Lower leg skin (tissue), 4 donors: ENCODE measurements around the gene DEGS2. TPM values are rescaled to one million over a fixed set of nuclear protein-coding genes. Genes with fewer than 3 reads are reported as not detected.

Source experiments
- DNase-seq, 2 donors: peaks; one replicate each; pipeline ENCODE4 v3.0.0-alpha.2; 2019; ENCODE audit warnings: low spot score in 2 of 2
- H3K4me3 ChIP-seq: fragments of 200-600 bp; sonication (generic); 2 replicates; pipeline ENCODE4 v1.5.1; 2017; ENCODE audit warnings: mild to moderate bottlenecking, low read depth; ENCODE audit not compliant: poor library complexity, severe bottlenecking
- POLR2A ChIP-seq, 2 donors: fragments of 450-650 bp; IDR thresholded peaks; one replicate each; pipeline ENCODE4 v1.6.1; 2016 to 2017; ENCODE audit warnings: antibody characterized with exemption in 2 of 2, mild to moderate bottlenecking in 1 of 2, moderate library complexity in 1 of 2
- WGBS, 2 donors: methylation state at CpG; one replicate each; pipeline ENCODE4 v1.1.5; 2018; 5-methylcytosine and 5-hydroxymethylcytosine counted together
- intact Hi-C: fragments of 100-400 bp; cut with DNase I; formaldehyde crosslinking; loops from one replicate; pipeline ENCODE4 v1.15.0; 2023; ENCODE audit warnings: low total_unique reads
- total RNA-seq, 4 donors: library from RNA; depleted of rRNA; stranded (reverse); fragments of >200 nt; gene quantifications; one replicate each; pipeline ENCODE4 v1.1.0, GENCODE V29; 2016
- TF ChIP-seq, protein P1 (sequence below), 3 donors: fragments of 450-650 bp; IDR thresholded peaks; one replicate each; pipeline ENCODE4 v1.5.1; 2016; ENCODE audit warnings: antibody characterized with exemption in 3 of 3, mild to moderate bottlenecking in 3 of 3, moderate library complexity in 2 of 3

Gene DEGS2
- total RNA-seq, 4 donors from 2014 or later, result 136 to 185 (median 164) TPM

DNA sequence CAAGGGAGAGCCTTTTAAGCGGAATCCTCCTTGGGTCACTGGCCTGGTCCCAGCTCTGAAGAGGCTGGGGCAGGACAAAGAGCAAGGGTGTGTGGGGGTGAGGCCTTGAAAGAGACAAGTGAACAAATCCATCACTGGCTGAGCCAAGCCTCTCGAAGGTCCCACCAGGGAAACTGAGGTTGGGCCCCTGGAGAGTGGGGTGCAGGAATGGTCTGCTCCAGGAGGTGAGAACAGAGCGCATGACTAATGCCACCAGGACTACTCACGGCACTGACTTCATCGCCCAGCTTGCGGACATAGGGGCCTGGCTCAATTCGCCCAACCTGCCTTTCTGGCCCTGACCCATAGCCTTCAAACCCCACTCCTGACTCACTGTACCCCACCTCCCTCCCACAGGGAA, 19.2 kb upstream of the DEGS2 start:
- no peak for DNase-seq
- TF ChIP-seq POLR2A (IDR thresholded peaks at IDR 0.05), result no peak
- TF ChIP-seq, protein P1, sequence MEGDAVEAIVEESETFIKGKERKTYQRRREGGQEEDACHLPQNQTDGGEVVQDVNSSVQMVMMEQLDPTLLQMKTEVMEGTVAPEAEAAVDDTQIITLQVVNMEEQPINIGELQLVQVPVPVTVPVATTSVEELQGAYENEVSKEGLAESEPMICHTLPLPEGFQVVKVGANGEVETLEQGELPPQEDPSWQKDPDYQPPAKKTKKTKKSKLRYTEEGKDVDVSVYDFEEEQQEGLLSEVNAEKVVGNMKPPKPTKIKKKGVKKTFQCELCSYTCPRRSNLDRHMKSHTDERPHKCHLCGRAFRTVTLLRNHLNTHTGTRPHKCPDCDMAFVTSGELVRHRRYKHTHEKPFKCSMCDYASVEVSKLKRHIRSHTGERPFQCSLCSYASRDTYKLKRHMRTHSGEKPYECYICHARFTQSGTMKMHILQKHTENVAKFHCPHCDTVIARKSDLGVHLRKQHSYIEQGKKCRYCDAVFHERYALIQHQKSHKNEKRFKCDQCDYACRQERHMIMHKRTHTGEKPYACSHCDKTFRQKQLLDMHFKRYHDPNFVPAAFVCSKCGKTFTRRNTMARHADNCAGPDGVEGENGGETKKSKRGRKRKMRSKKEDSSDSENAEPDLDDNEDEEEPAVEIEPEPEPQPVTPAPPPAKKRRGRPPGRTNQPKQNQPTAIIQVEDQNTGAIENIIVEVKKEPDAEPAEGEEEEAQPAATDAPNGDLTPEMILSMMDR (IDR thresholded peaks at IDR 0.05), result no peak
- no peak overlapping the region for H3K4me3 ChIP-seq
- WGBS, 2 donors, result 97% methylated on average over 7 of the region's 7 CpGs
- intact Hi-C loops, result no loop called here

DNA sequence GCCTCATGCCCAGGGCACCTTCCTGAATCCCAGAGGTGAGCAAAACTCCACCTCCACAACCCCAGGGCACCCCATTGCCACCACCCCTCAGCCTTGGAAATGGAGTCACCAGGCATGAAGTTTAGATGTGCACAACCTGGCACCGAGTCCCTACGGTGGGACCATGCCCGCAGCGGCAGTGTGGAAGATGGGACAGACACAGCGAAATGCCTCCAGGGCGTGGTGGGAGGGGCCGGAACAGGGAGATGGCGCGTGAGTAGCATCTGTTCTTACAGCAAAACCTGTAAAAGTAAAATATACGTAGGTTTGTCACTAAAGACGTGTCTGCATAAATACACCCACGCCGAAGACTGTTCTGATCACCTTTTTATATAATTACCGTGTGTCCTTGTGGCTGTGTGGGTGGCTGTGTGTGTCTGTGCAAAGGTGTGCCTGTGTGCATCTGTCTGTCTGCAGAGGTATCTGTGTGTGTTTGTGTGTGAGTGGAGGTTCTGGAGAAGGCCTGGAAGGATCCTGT, 17.4 kb upstream of the DEGS2 start:
- intact Hi-C loops, result no loop called here
- WGBS, 2 donors, result 76 to 78% methylated on average over 14 of the region's 14 CpGs
- no peak for DNase-seq
- H3K4me3 ChIP-seq, result no peak overlapping the region
- no peak for TF ChIP-seq POLR2A (IDR thresholded peaks at IDR 0.05)
- TF ChIP-seq, protein P1 (IDR thresholded peaks at IDR 0.05), result no peak

DNA sequence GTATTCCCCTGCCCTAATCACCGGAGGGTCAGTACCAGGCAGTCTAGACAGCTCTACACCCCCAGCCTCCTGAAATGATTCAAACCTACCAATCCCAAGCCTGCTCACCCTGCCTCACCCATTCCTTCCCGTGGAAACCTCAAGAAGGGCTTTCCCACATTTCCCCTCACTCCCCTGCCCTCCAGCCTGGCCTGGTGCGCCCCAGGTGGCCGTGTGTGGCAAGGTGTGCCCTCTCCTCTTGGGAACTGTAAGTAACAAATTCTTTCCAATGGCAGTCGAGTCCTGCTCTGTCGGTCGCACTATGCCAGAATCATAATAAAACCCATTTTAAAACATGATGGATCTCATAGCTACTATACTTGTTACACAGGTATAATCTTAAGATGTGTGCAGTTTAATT, 13.9 kb upstream of the DEGS2 start:
- H3K4me3 ChIP-seq, result no peak overlapping the region
- no peak for DNase-seq
- WGBS, 2 donors, result 81 to 83% methylated on average over 7 of the region's 7 CpGs
- TF ChIP-seq, protein P1 (IDR thresholded peaks at IDR 0.05), result no peak
- TF ChIP-seq POLR2A (IDR thresholded peaks at IDR 0.05), result no peak
- intact Hi-C loops, result no loop called here

DNA sequence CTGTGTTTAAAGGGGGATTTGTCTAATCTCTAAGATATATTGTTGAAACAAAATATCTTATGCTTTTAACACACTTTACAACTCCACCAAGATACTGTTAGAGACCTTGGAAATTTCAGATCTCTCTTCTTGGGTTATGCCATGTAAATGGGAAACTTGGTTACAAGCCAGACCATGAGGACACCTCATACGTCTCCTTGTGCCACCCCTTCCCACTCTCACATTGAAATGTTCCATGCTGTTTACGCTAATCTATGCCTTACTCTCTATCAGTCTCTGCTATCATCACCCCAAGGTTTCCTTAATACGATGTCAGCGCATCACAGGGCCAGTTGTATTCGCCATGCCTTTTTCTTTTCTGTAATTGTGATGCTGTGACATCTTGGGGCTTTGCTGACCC, 13.4 kb upstream of the DEGS2 start:
- no peak for DNase-seq
- intact Hi-C loops, result no loop called here
- TF ChIP-seq POLR2A (IDR thresholded peaks at IDR 0.05), result no peak

DNA sequence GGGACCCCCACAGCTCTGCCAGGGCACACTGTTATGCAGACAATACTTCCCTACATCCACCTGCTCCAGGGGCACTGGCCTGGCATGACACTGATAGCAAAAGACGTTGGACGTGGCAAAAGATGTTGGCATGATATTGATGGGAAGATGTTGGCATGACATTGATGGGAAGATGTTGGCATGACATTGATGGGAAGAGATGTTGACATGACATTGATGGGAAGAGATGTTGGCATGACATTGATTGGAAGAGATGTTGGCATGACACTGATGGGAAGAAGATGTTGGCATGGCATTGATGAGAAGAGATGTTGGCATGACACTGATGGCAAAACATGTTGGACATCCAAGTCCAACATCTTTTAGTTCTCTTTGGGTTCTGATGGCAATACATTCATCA, 11.4 kb upstream of the DEGS2 start:
- intact Hi-C loops, result no loop called here
- no peak overlapping the region for H3K4me3 ChIP-seq
- TF ChIP-seq, protein P1 (IDR thresholded peaks at IDR 0.05), result no peak
- TF ChIP-seq POLR2A (IDR thresholded peaks at IDR 0.05), result no peak
- WGBS, 2 donors, result 89 to 92% methylated on average over 2 of the region's 2 CpGs
- DNase-seq, result no peak

More for the DNA sequence above, 13.4 kb upstream of the DEGS2 start:
- no peak overlapping the region for H3K4me3 ChIP-seq
- WGBS, 2 donors, result 83 to 87% methylated on average over 5 of the region's 5 CpGs

DNA sequence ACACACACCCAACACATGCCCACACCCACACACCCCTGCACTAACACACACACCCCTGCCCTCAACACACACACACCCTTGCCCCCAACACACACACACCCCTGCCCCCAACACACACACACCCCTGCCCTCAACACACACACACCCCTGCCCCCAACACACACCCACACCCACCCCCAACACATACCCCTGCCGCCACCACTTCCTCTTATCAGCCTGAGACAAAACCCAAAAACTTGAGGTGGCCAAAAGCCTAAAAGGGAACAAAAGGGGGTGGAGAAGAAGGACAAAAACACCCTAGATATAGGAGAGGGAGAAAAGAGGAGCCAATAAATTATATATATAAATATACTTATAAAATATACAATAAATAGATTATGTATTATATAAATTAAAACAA, 9.1 kb upstream of the DEGS2 start:
- TF ChIP-seq, protein P1 (IDR thresholded peaks at IDR 0.05), result no peak
- no peak for TF ChIP-seq POLR2A (IDR thresholded peaks at IDR 0.05)
- no peak for DNase-seq
- WGBS, 2 donors, result 86 to 88% methylated on average over 1 of the region's 1 CpG
- intact Hi-C loops, result no loop called here
- no peak overlapping the region for H3K4me3 ChIP-seq
